Right lobe of liver (tissue), 6 donors: ENCODE data around the gene GRM7. TPM values are rescaled to one million over a fixed set of nuclear protein-coding genes. Genes with fewer than 3 reads are reported as not detected.

ENCODE experiments used
- ATAC-seq, 4 donors: fragments of 200-7000 bp; cut with Tn5 transposase; one replicate each; pipeline ENCODE4 v1.9.1; 2020; ENCODE audit warnings: mild to moderate bottlenecking in 4 of 4, moderate library complexity in 4 of 4
- DNase-seq, 3 donors: peaks; one replicate each; pipeline ENCODE4 v3.0.0-alpha.2; 2020
- H3K27ac ChIP-seq, 3 donors: fragments of 200-600 bp; one replicate each; pipeline ENCODE4 v1.8.0; 2022
- H3K27me3 ChIP-seq, 2 donors: fragments of 200-600 bp; one replicate each; pipeline ENCODE4 v1.8.0; 2022
- H3K36me3 ChIP-seq, 4 donors: fragments of 200-600 bp; sonication (generic) in 1 of 4; one replicate each; pipeline versions ENCODE4 v1.5.1 to v1.8.0; 2017 to 2022; ENCODE audit warnings: control low read depth in 1 of 4
- H3K4me1 ChIP-seq, 4 donors: fragments of 200-600 bp; sonication (generic) in 1 of 4; one replicate each; pipeline versions ENCODE4 v1.5.1 to v1.8.0; 2017 to 2022; ENCODE audit warnings: control low read depth in 1 of 4
- H3K4me3 ChIP-seq, 3 donors: fragments of 200-600 bp; one replicate each; pipeline ENCODE4 v1.8.0; 2022
- H3K9me3 ChIP-seq, 4 donors: fragments of 200-600 bp; sonication (generic) in 1 of 4; one replicate each; pipeline versions ENCODE4 v1.5.1 to v1.8.0; 2017 to 2022; ENCODE audit warnings: control low read depth in 1 of 4
- CTCF ChIP-seq, 4 donors: fragments of 200-600 bp in 3 of 4; fragments of 450-650 bp in 1 of 4; IDR thresholded peaks; one replicate each; pipeline versions ENCODE4 v1.5.1 to v1.8.0; 2016 to 2022; ENCODE audit warnings: antibody characterized with exemption in 4 of 4, mild to moderate bottlenecking in 2 of 4
- POLR2A ChIP-seq: fragments of 450-650 bp; IDR thresholded peaks from one replicate; pipeline ENCODE4 v1.6.1; 2017; ENCODE audit warnings: antibody characterized with exemption, mild to moderate bottlenecking
- WGBS: methylation state at CpG from one replicate; pipeline ENCODE4 v1.1.6; 2018; ENCODE audit warnings: low coverage, low lambda C conversion rate; ENCODE audit not compliant: insufficient coverage; ENCODE audit errors: missing lambda C conversion rate; 5-methylcytosine and 5-hydroxymethylcytosine counted together
- intact Hi-C, 2 donors: fragments of 100-400 bp; cut with DNase I; formaldehyde crosslinking; loops; one replicate each; pipeline versions ENCODE4 v1.11.2 to v1.14.1; 2022
- total RNA-seq, 6 experiments: library from RNA; depleted of rRNA in 2 of 6; stranded (reverse); fragments of >200 nt in 2 of 6; fragmentation: NEBNext Ultra II Directional in 3 of 6; extraction: Animal tissue kit (Norgen Biotek cat#: 25700) in 3 of 6; gene quantifications; one replicate each; pipeline versions ENCODE4 v1.1.0 to v1.2.4, GENCODE V29; 2016 to 2023
- donor health status: DM: no; HTN: yes; CAD: no.
- donor health status: DM: no; HTN: no; CAD: no.
- donor health status: DM: no; HTN: no; CAD: no.
- donor health status: DM: no; HTN: yes; CAD: no.
- donor health status: DM: no; HTN: yes; CAD: no.

Gene GRM7
- total RNA-seq, 6 experiments from 2014 or later = 0.20 to 0.56 TPM; not detected in 4

GRCh38 chr3:7787871-7788828 is 927.2 kb downstream of the GRM7 start:
- H3K36me3 ChIP-seq = no peaks in the 10 kb centered on the region
- no peak overlapping the region for H3K27ac ChIP-seq
- WGBS = 40% methylated on average over 5 of the region's 5 CpGs
- no peaks in the 10 kb centered on the region for H3K9me3 ChIP-seq
- DNase-seq (peak in 1 of 3 donors; percentile 42), ATAC-seq (peak; percentile 44 to 90 (median 65))
- no peaks in the 10 kb centered on the region for H3K27me3 ChIP-seq
- no peaks in the 10 kb centered on the region for H3K4me1 ChIP-seq
- H3K4me3 ChIP-seq = no peak overlapping the region
- intact Hi-C loops = no loop called here
- TF ChIP-seq POLR2A = no peak
- TF ChIP-seq CTCF (IDR thresholded peaks at IDR 0.05) = peak; percentile 30 to 57 (median 47)

DNA sequence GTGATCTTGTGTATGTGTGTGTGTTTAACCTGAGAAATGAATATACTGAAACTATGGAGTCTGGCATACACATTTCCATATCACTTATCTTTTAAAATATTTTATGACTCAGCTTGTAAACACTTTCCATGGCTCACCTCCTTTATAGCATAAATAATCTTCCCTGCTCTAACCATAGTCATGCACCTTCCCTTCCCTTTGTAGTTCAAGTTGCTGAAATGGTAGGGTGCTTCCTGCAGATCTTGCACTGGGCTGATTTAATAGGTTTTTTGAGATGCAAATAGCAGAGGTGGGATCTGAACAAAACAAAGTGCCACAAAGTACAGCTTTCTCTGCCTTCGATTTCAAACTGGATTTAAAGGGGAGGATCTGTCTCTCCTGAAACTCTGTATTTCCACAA is 928.0 kb downstream of the GRM7 start:
- 21% methylated on average over 1 of the region's 1 CpG for WGBS

GRCh38 chr3:7789324-7789723 is 928.4 kb downstream of the GRM7 start:
- ATAC-seq = no peak

More for the DNA sequence above, 928.0 kb downstream of the GRM7 start:
- Histone ChIP-seq H3K27ac (no peak overlapping the region), H3K4me1 (no peaks in the 10 kb centered on the region), H3K36me3 (no peaks in the 10 kb centered on the region), H3K4me3 (no peak overlapping the region), H3K9me3 (no peaks in the 10 kb centered on the region), H3K27me3 (no peaks in the 10 kb centered on the region)
- ATAC-seq = no peak
- TF ChIP-seq CTCF (IDR thresholded peaks at IDR 0.05) (no peak), POLR2A (no peak)
- intact Hi-C loops = no loop called here
- no peak for DNase-seq

DNA sequence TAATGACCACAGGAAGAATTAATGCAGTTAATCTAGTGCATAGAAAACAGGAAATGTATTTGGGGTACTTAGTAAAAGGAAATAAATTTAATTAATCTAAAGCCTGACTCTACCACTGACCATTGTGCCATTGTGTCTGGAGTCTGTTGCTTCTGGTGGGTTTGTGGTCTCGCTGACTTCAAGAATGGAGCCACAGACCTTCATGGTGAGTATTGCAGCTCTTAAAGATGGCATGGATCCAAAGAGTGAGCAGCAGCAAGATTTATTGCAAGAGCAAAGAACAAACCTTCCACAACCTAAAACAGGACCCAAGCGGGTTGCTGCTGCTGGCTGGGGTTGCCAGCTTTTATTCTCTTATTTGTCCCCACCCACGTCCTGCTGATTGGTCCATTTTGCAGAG is 929.2 kb downstream of the GRM7 start:
- Histone ChIP-seq H3K4me1 (no peaks in the 10 kb centered on the region), H3K27ac (no peak overlapping the region), H3K27me3 (no peaks in the 10 kb centered on the region), H3K9me3 (no peaks in the 10 kb centered on the region), H3K36me3 (no peaks in the 10 kb centered on the region), H3K4me3 (no peak overlapping the region)
- intact Hi-C loops = no loop called here
- no peak for TF ChIP-seq CTCF (IDR thresholded peaks at IDR 0.05)
- no peak for TF ChIP-seq POLR2A
- DNase-seq (no peak), ATAC-seq (no peak)
- WGBS = 31% methylated on average over 2 of the region's 3 CpGs

More at GRCh38 chr3:7789324-7789723, 928.4 kb downstream of the GRM7 start:
- Histone ChIP-seq H3K4me3 (no peak overlapping the region), H3K4me1 (no peaks in the 10 kb centered on the region), H3K9me3 (no peaks in the 10 kb centered on the region), H3K27ac (no peak overlapping the region), H3K36me3 (no peaks in the 10 kb centered on the region), H3K27me3 (no peaks in the 10 kb centered on the region)
- no peak for DNase-seq
- TF ChIP-seq CTCF (IDR thresholded peaks at IDR 0.05) (no peak), POLR2A (no peak)
- intact Hi-C loops = no loop called here
- 49% methylated on average over 5 of the region's 7 CpGs for WGBS
